NB4 (cell line): Measurements from ENCODE around the gene LDLRAD3.

ENCODE experiments used
- DNase-seq: peaks from one replicate; pipeline ENCODE4 v3.0.0; 2010; ENCODE audit warnings: low read depth
- H3K4me3 ChIP-seq: one replicate; pipeline ENCODE4 v1.5.1; 2011; ENCODE audit warnings: mild to moderate bottlenecking, low read depth, low read length, moderate library complexity
- CTCF ChIP-seq: IDR thresholded peaks from one replicate; pipeline ENCODE4 v1.5.1; 2012; ENCODE audit warnings: low read depth, low read length
- MAX ChIP-seq: IDR thresholded peaks from 2 replicates; pipeline ENCODE4 v1.6.1; 2011; ENCODE audit warnings: low read depth, low read length
- MYC ChIP-seq: IDR thresholded peaks from 2 replicates; pipeline ENCODE4 v1.6.1; 2011; ENCODE audit warnings: low read depth, low read length
- POLR2A ChIP-seq: IDR thresholded peaks from 2 replicates; pipeline ENCODE4 v1.6.1; 2011; ENCODE audit warnings: mild to moderate bottlenecking; ENCODE audit not compliant: insufficient read length; ENCODE audit errors: extremely low read depth

The LDLRAD3 gene

GRCh38 chr11:35943713-35944502, at the start of gene LDLRAD3:
Gene LDLRAD3, plus strand, starts transcription at chr11:35944062. Its CDS starts 37 bp downstream, at chr11:35944099.
- peak; percentile 78 for DNase-seq
- TF ChIP-seq CTCF (no peak), POLR2A (peak; percentile 14)
- H3K4me3 ChIP-seq: peak within 1 kb of the TSS; percentile 56

- no peak for DNase-seq
- TF ChIP-seq CTCF: peak; percentile 4
- TF ChIP-seq POLR2A: no peak
Measured at GRCh38 chr11:35897019-35897418, 46.8 kb upstream of the LDLRAD3 start.

GRCh38 chr11:35902961-35903360, 40.9 kb upstream of the LDLRAD3 start:
- H3K4me3 ChIP-seq: no peak overlapping the region
- DNase-seq: no peak
- TF ChIP-seq POLR2A (no peak), MAX (no peak), CTCF (no peak), MYC (no peak)

More at GRCh38 chr11:35897019-35897418, 46.8 kb upstream of the LDLRAD3 start:
- H3K4me3 ChIP-seq: no peak overlapping the region

GRCh38 chr11:35905646-35906276, 38.1 kb upstream of the LDLRAD3 start:
- no peak for TF ChIP-seq POLR2A
- no peak for TF ChIP-seq MAX
- no peak for TF ChIP-seq CTCF
- no peak for TF ChIP-seq MYC
- no peak for DNase-seq
- no peak overlapping the region for H3K4me3 ChIP-seq

GRCh38 chr11:35906277-35906661, 37.6 kb upstream of the LDLRAD3 start:
- no peak for DNase-seq
- TF ChIP-seq MAX: no peak
- no peak for TF ChIP-seq MYC
- no peak for TF ChIP-seq POLR2A
- no peak for TF ChIP-seq CTCF
- H3K4me3 ChIP-seq: no peak overlapping the region
